ENCODE data around the gene ZAP70. TPM values are rescaled to one million over a fixed set of nuclear protein-coding genes. Genes with fewer than 3 reads are reported as not detected.
"Not testable (repeated sequence)": the region's sequence is repeated elsewhere in the genome, so short reads cannot be mapped to it uniquely, and the experiment has no call there.

ZAP70 gene
- total RNA-seq, 1 experiment from 2014 or later: 2.0 TPM

GRCh38 chr2:97698530-97698929 lies 14.8 kb upstream of the ZAP70 start:
- DNase-seq (ENCODE audit: low read depth): no peak

GRCh38 chr2:97699765-97700444 lies 13.5 kb upstream of the ZAP70 start:
- DNase-seq (ENCODE audit: low read depth): peak; percentile 67

- DNase-seq (ENCODE audit: low read depth): no peak
Observed at GRCh38 chr2:97701186-97701585, 12.2 kb upstream of the ZAP70 start.

- no peak for DNase-seq (ENCODE audit: low read depth)
Observed at GRCh38 chr2:97701851-97702465, 11.4 kb upstream of the ZAP70 start.

GRCh38 chr2:97702731-97703470 lies 10.5 kb upstream of the ZAP70 start:
- no peak for DNase-seq (ENCODE audit: low read depth)

GRCh38 chr2:97703741-97704140 lies 9.6 kb upstream of the ZAP70 start:
- DNase-seq (ENCODE audit: low read depth): no peak

- no peak for DNase-seq (ENCODE audit: low read depth)
Observed at GRCh38 chr2:97704989-97705388, 8.4 kb upstream of the ZAP70 start.

- no peak for DNase-seq (ENCODE audit: low read depth)
Observed at GRCh38 chr2:97706112-97706511, 7.3 kb upstream of the ZAP70 start.

- no peak for DNase-seq (ENCODE audit: low read depth)
Observed at GRCh38 chr2:97706708-97707345, 6.5 kb upstream of the ZAP70 start.

GRCh38 chr2:97707362-97708047 lies 5.9 kb upstream of the ZAP70 start:
- DNase-seq (ENCODE audit: low read depth): no peak

- DNase-seq (ENCODE audit: low read depth): no peak
Observed at GRCh38 chr2:97708048-97708380, 5.4 kb upstream of the ZAP70 start.

GRCh38 chr2:97708608-97709007 lies 4.8 kb upstream of the ZAP70 start:
- no peak for DNase-seq (ENCODE audit: low read depth)

- DNase-seq (ENCODE audit: low read depth): no peak
Observed at GRCh38 chr2:97711394-97711711, 2.0 kb upstream of the ZAP70 start.

GRCh38 chr2:97712175-97712574 lies 1.2 kb upstream of the ZAP70 start:
- not testable (repeated sequence) for DNase-seq (ENCODE audit: low read depth)

- no peak for DNase-seq (ENCODE audit: low read depth)
Observed at GRCh38 chr2:97712693-97713295, 582 bp upstream of the ZAP70 start.

- no peak for DNase-seq (ENCODE audit: low read depth)
Observed at GRCh38 chr2:97714084-97714949, 941 bp downstream of the ZAP70 start.

GRCh38 chr2:97714950-97715652 lies 1.7 kb downstream of the ZAP70 start:
- DNase-seq (ENCODE audit: low read depth): no peak

GRCh38 chr2:97715951-97716694 lies 2.7 kb downstream of the ZAP70 start:
- DNase-seq (ENCODE audit: low read depth): no peak
